WTC11 (cell line): ENCODE results near the gene BACH2. TPM values are rescaled to one million over a fixed set of nuclear protein-coding genes. Genes with fewer than 3 reads are reported as not detected.
"Not testable (repeated sequence)": the region's sequence is repeated elsewhere in the genome, so short reads cannot be mapped to it uniquely, and the experiment has no call there.

Experiments used
- ATAC-seq: fragments of 200-7000 bp; cut with Tn5 transposase; 2 replicates; pipeline ENCODE4 v1.10.0; 2021; ENCODE audit warnings: mild to moderate bottlenecking, moderate library complexity
- CTCF ChIA-PET: fragments of 300-600 bp; sonication (Branson Sonifier 250); formaldehyde crosslinking; loops from one replicate; lab custom pipeline; 2021; ENCODE audit warnings: antibody characterized with exemption; lab: Charles Lee
- POLR2A ChIA-PET: fragments of 350-600 bp; sonication (Branson Sonifier 250); formaldehyde crosslinking; loops from one replicate; lab custom pipeline; 2021; ENCODE audit warnings: antibody characterized with exemption; lab: Charles Lee
- DNase-seq: peaks from one replicate; pipeline ENCODE4 v3.0.0; 2021; ENCODE audit warnings: low spot score
- H3K27ac Mint-ChIP-seq: 2 replicates; pipeline ENCODE4 v1.8.0; 2021; ENCODE audit warnings: mixed read lengths
- H3K27me3 Mint-ChIP-seq: 2 replicates; pipeline ENCODE4 v1.8.0; 2021; ENCODE audit warnings: low read depth, mild to moderate bottlenecking, moderate library complexity, mixed read lengths
- H3K36me3 Mint-ChIP-seq: 2 replicates; pipeline ENCODE4 v1.8.0; 2021; ENCODE audit warnings: mixed read lengths
- H3K4me1 Mint-ChIP-seq: 2 replicates; pipeline ENCODE4 v1.8.0; 2022; ENCODE audit warnings: mixed read lengths
- H3K4me3 Mint-ChIP-seq: 2 replicates; pipeline ENCODE4 v1.8.0; 2021; ENCODE audit warnings: mild to moderate bottlenecking, moderate library complexity, mixed read lengths
- H3K9me3 Mint-ChIP-seq: 2 replicates; pipeline ENCODE4 v1.8.0; 2021; ENCODE audit warnings: mixed read lengths
- ARID4B ChIP-seq: sonication (generic); formaldehyde crosslinking; IDR thresholded peaks from 2 replicates; pipeline ENCODE4 v1.8.0; 2023; ENCODE audit warnings: missing genetic modification reagents, mild to moderate bottlenecking, borderline replicate concordance
- ATF1 ChIP-seq: sonication (generic); formaldehyde crosslinking; IDR thresholded peaks from 2 replicates; pipeline ENCODE4 v1.8.1; 2023; ENCODE audit warnings: mild to moderate bottlenecking, moderate library complexity, missing genetic modification reagents
- CBFB ChIP-seq: sonication (generic); formaldehyde crosslinking; IDR thresholded peaks from 2 replicates; pipeline ENCODE4 v1.8.1; 2022; ENCODE audit warnings: mild to moderate bottlenecking, low read depth, missing genetic modification reagents
- EMX1 ChIP-seq: fragments of 250-450 bp; sonication (Bioruptor Pico); IDR thresholded peaks from 2 replicates; pipeline ENCODE4 v1.8.0; 2021; ENCODE audit warnings: mild to moderate bottlenecking
- ESRRA ChIP-seq: sonication (generic); formaldehyde crosslinking; IDR thresholded peaks from 2 replicates; pipeline ENCODE4 v1.8.1; 2022; ENCODE audit warnings: mild to moderate bottlenecking, missing genetic modification reagents, borderline replicate concordance
- ETV6 ChIP-seq: sonication (generic); formaldehyde crosslinking; IDR thresholded peaks from 2 replicates; pipeline ENCODE4 v1.8.1; 2022; ENCODE audit warnings: mild to moderate bottlenecking, missing genetic modification reagents
- GTF2I ChIP-seq: fragments of 250-450 bp; sonication (Bioruptor Pico); conservative IDR thresholded peaks from 2 replicates; pipeline ENCODE4 v1.4.0; 2021; ENCODE audit warnings: mild to moderate bottlenecking
- IRF2 ChIP-seq: sonication (generic); formaldehyde crosslinking; IDR thresholded peaks from 2 replicates; pipeline ENCODE4 v1.8.0; 2022; ENCODE audit warnings: low read depth, missing genetic modification reagents, borderline replicate concordance
- NFATC4 ChIP-seq: fragments of 250-450 bp; sonication (Bioruptor Pico); IDR thresholded peaks from 2 replicates; pipeline ENCODE4 v1.9.0; 2021; ENCODE audit warnings: mild to moderate bottlenecking
- RORB ChIP-seq: fragments of 250-450 bp; sonication (Bioruptor Pico); IDR thresholded peaks from 2 replicates; pipeline ENCODE4 v1.9.0; 2021; ENCODE audit warnings: mild to moderate bottlenecking
- SMAD3 ChIP-seq: sonication (generic); formaldehyde crosslinking; IDR thresholded peaks from 2 replicates; pipeline ENCODE4 v1.8.0; 2022; ENCODE audit warnings: missing genetic modification reagents, mild to moderate bottlenecking, borderline replicate concordance
- ZNF416 ChIP-seq: fragments of 250-450 bp; sonication (Bioruptor Pico); IDR thresholded peaks from 2 replicates; pipeline ENCODE4 v1.9.0; 2021; ENCODE audit warnings: mild to moderate bottlenecking, inconsistent platforms
- ZNF512 ChIP-seq: sonication (generic); formaldehyde crosslinking; IDR thresholded peaks from 2 replicates; pipeline ENCODE4 v1.8.1; 2022; ENCODE audit warnings: missing genetic modification reagents, borderline replicate concordance
- ZNF671 ChIP-seq: fragments of 250-450 bp; sonication (Bioruptor Pico); IDR thresholded peaks from 2 replicates; pipeline ENCODE4 v1.8.0; 2021; ENCODE audit warnings: mild to moderate bottlenecking
- total RNA-seq: library from RNA; stranded (reverse); gene quantifications from 3 replicates; pipeline ENCODE4 v1.2.3, GENCODE V29; 2021
- TF ChIP-seq, protein P1 (sequence below): sonication (generic); formaldehyde crosslinking; IDR thresholded peaks from 2 replicates; pipeline ENCODE4 v1.8.1; 2023; ENCODE audit warnings: mild to moderate bottlenecking, moderate library complexity, missing genetic modification reagents
- TF ChIP-seq, protein P2 (sequence below): sonication (generic); formaldehyde crosslinking; IDR thresholded peaks from 2 replicates; pipeline ENCODE4 v1.8.1; 2023; ENCODE audit warnings: mild to moderate bottlenecking, missing genetic modification reagents, borderline replicate concordance
- TF ChIP-seq, protein P3 (sequence below): sonication (generic); formaldehyde crosslinking; IDR thresholded peaks from 2 replicates; pipeline ENCODE4 v1.8.0; 2022; ENCODE audit warnings: mild to moderate bottlenecking, missing genetic modification reagents
- TF ChIP-seq, protein P4 (sequence below): fragments of 250-450 bp; sonication (Bioruptor Pico); IDR thresholded peaks from 2 replicates; pipeline ENCODE4 v1.8.0; 2021; ENCODE audit warnings: mild to moderate bottlenecking

The BACH2 gene
- total RNA-seq, 1 experiment from 2014 or later = 5.9 TPM

DNA sequence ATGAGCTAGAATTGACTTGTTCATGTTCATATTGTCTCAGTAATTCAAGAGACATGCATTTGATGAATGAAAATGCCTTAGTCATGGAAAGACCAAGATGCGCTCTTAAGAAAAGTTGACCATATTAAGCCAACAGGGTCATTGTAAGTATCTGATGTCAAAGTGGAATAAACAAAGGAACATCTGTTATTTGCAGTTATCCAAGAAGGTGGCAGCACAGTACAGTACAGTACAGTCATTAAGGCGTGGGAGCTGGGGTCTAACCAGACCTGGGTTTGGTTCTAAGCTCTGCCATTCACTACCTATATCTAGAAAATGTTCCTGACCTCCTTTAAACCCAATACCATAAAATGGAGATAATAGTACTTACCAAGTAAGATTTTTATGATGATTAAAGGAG lies 178.1 kb downstream of the BACH2 start:
- ATAC-seq = no peak
- no peak overlapping the region for H3K27ac Mint-ChIP-seq
- H3K36me3 Mint-ChIP-seq = no peaks in the 10 kb centered on the region

GRCh38 chr6:90118069-90118468 lies 178.6 kb downstream of the BACH2 start:
- Mint-ChIP-seq H3K27me3 (no peaks in the 10 kb centered on the region), H3K4me1 (no peaks in the 10 kb centered on the region), H3K36me3 (peaks cover 3% of the 10 kb centered on the region), H3K9me3 (peaks cover 37% of the 10 kb centered on the region), H3K4me3 (no peak overlapping the region), H3K27ac (no peak overlapping the region)
- DNase-seq (no peak), ATAC-seq (no peak)
- ChIA-PET CTCF (no interaction called here), POLR2A (no interaction called here)
- TF ChIP-seq GTF2I (no peak), IRF2 (CRISPR knock-in tag) (no peak), ZNF416 (CRISPR knock-in tag) (no peak), EMX1 (CRISPR knock-in tag) (no peak), ESRRA (CRISPR knock-in tag) (no peak), CBFB (CRISPR knock-in tag) (no peak), SMAD3 (CRISPR knock-in tag) (no peak), ARID4B (no peak), ZNF671 (CRISPR knock-in tag) (no peak)
- TF ChIP-seq, protein P1, sequence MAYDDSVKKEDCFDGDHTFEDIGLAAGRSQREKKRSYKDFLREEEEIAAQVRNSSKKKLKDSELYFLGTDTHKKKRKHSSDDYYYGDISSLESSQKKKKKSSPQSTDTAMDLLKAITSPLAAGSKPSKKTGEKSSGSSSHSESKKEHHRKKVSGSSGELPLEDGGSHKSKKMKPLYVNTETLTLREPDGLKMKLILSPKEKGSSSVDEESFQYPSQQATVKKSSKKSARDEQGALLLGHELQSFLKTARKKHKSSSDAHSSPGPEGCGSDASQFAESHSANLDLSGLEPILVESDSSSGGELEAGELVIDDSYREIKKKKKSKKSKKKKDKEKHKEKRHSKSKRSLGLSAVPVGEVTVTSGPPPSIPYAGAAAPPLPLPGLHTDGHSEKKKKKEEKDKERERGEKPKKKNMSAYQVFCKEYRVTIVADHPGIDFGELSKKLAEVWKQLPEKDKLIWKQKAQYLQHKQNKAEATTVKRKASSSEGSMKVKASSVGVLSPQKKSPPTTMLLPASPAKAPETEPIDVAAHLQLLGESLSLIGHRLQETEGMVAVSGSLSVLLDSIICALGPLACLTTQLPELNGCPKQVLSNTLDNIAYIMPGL (CRISPR knock-in tag) = no peak
- TF ChIP-seq, protein P2, sequence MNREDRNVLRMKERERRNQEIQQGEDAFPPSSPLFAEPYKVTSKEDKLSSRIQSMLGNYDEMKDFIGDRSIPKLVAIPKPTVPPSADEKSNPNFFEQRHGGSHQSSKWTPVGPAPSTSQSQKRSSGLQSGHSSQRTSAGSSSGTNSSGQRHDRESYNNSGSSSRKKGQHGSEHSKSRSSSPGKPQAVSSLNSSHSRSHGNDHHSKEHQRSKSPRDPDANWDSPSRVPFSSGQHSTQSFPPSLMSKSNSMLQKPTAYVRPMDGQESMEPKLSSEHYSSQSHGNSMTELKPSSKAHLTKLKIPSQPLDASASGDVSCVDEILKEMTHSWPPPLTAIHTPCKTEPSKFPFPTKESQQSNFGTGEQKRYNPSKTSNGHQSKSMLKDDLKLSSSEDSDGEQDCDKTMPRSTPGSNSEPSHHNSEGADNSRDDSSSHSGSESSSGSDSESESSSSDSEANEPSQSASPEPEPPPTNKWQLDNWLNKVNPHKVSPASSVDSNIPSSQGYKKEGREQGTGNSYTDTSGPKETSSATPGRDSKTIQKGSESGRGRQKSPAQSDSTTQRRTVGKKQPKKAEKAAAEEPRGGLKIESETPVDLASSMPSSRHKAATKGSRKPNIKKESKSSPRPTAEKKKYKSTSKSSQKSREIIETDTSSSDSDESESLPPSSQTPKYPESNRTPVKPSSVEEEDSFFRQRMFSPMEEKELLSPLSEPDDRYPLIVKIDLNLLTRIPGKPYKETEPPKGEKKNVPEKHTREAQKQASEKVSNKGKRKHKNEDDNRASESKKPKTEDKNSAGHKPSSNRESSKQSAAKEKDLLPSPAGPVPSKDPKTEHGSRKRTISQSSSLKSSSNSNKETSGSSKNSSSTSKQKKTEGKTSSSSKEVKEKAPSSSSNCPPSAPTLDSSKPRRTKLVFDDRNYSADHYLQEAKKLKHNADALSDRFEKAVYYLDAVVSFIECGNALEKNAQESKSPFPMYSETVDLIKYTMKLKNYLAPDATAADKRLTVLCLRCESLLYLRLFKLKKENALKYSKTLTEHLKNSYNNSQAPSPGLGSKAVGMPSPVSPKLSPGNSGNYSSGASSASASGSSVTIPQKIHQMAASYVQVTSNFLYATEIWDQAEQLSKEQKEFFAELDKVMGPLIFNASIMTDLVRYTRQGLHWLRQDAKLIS (CRISPR knock-in tag) = no peak
- TF ChIP-seq, protein P3, sequence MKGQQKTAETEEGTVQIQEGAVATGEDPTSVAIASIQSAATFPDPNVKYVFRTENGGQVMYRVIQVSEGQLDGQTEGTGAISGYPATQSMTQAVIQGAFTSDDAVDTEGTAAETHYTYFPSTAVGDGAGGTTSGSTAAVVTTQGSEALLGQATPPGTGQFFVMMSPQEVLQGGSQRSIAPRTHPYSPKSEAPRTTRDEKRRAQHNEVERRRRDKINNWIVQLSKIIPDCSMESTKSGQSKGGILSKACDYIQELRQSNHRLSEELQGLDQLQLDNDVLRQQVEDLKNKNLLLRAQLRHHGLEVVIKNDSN = no peak

More for the DNA sequence above, 178.1 kb downstream of the BACH2 start:
- no peak for DNase-seq
- no peaks in the 10 kb centered on the region for H3K4me1 Mint-ChIP-seq
- ChIA-PET CTCF (no interaction called here), POLR2A (no interaction called here)
- TF ChIP-seq RORB (CRISPR knock-in tag) (no peak), EMX1 (CRISPR knock-in tag) (no peak), ATF1 (CRISPR knock-in tag) (no peak), ETV6 (CRISPR knock-in tag) (no peak), ZNF512 (no peak), NFATC4 (CRISPR knock-in tag) (no peak)
- TF ChIP-seq, protein P4, sequence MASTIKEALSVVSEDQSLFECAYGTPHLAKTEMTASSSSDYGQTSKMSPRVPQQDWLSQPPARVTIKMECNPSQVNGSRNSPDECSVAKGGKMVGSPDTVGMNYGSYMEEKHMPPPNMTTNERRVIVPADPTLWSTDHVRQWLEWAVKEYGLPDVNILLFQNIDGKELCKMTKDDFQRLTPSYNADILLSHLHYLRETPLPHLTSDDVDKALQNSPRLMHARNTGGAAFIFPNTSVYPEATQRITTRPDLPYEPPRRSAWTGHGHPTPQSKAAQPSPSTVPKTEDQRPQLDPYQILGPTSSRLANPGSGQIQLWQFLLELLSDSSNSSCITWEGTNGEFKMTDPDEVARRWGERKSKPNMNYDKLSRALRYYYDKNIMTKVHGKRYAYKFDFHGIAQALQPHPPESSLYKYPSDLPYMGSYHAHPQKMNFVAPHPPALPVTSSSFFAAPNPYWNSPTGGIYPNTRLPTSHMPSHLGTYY (CRISPR knock-in tag) = no peak
- TF ChIP-seq, all 79 proteins: peak for 0
- no peak overlapping the region for H3K4me3 Mint-ChIP-seq
- H3K27me3 Mint-ChIP-seq = no peaks in the 10 kb centered on the region
- H3K9me3 Mint-ChIP-seq = peaks cover 32% of the 10 kb centered on the region

GRCh38 chr6:90116126-90116525 lies 180.5 kb downstream of the BACH2 start:
- ATAC-seq, H3K27ac Mint-ChIP-seq, H3K27me3 Mint-ChIP-seq, H3K4me1 Mint-ChIP-seq, DNase-seq, CTCF ChIA-PET, H3K4me3 Mint-ChIP-seq, H3K36me3 Mint-ChIP-seq, POLR2A ChIA-PET: not testable (repeated sequence)
- peaks cover 44% of the 10 kb centered on the region for H3K9me3 Mint-ChIP-seq
